GM18870 (cell line): ENCODE data around the gene COPRS.

Source experiments
- ATAC-seq: cut with Tn5 transposase; IDR thresholded peaks from one replicate; pipeline ENCODE4 v1.9.1; 2021; ENCODE audit warnings: moderate library complexity; ENCODE audit not compliant: unreplicated experiment

COPRS gene

GRCh38 chr17:31858642-31859486, at the start of gene COPRS:
COPRS (minus strand) TSS chr17:31859244; CDS start chr17:31859199, 45 bp downstream.
- no peak for ATAC-seq

- no peak for ATAC-seq
Measured at GRCh38 chr17:31908386-31908785, 49.3 kb upstream of the COPRS start.

GRCh38 chr17:31907342-31907962, 48.4 kb upstream of the COPRS start:
- ATAC-seq: no peak

GRCh38 chr17:31903401-31903800, 44.4 kb upstream of the COPRS start:
- no peak for ATAC-seq

- peak; percentile 38 for ATAC-seq
Measured at GRCh38 chr17:31902693-31903092, 43.6 kb upstream of the COPRS start.

GRCh38 chr17:31900877-31901276, 41.8 kb upstream of the COPRS start:
- no peak for ATAC-seq

- no peak for ATAC-seq
Measured at GRCh38 chr17:31888124-31888523, 29.1 kb upstream of the COPRS start.

GRCh38 chr17:31882571-31882970, 23.5 kb upstream of the COPRS start:
- ATAC-seq: no peak

- ATAC-seq: no peak
Measured at GRCh38 chr17:31880311-31880710, 21.3 kb upstream of the COPRS start.

GRCh38 chr17:31878703-31879073, 19.6 kb upstream of the COPRS start:
- no peak for ATAC-seq

- ATAC-seq: no peak
Measured at GRCh38 chr17:31877911-31878702, 19.1 kb upstream of the COPRS start.

GRCh38 chr17:31877341-31877740, 18.3 kb upstream of the COPRS start:
- no peak for ATAC-seq

- ATAC-seq: no peak
Measured at GRCh38 chr17:31875081-31875480, 16.0 kb upstream of the COPRS start.

- ATAC-seq: no peak
Measured at GRCh38 chr17:31869797-31870568, 10.9 kb upstream of the COPRS start.

GRCh38 chr17:31869031-31869430, 10.0 kb upstream of the COPRS start:
- no peak for ATAC-seq

GRCh38 chr17:31859487-31860008, 504 bp upstream of the COPRS start:
- ATAC-seq: no peak

GRCh38 chr17:31857920-31858641, 963 bp downstream of the COPRS start:
- no peak for ATAC-seq

GRCh38 chr17:31856750-31857149, 2.3 kb downstream of the COPRS start:
- ATAC-seq: no peak

- ATAC-seq: no peak
Measured at GRCh38 chr17:31854672-31855071, 4.4 kb downstream of the COPRS start.

- no peak for ATAC-seq
Measured at GRCh38 chr17:31853911-31854470, 5.1 kb downstream of the COPRS start.
